Skeletal muscle cell (primary cell): ENCODE results near the gene CHRM5.

Experiments
- DNase-seq: peaks from one replicate; pipeline ENCODE4 v3.0.0-alpha.2; 2010; ENCODE audit warnings: low read depth
- H3K4me3 ChIP-seq: 2 replicates; pipeline ENCODE4 v1.5.1; 2011; ENCODE audit warnings: low read depth, mild to moderate bottlenecking, control low read depth, low read length, moderate library complexity

The CHRM5 gene

DNA sequence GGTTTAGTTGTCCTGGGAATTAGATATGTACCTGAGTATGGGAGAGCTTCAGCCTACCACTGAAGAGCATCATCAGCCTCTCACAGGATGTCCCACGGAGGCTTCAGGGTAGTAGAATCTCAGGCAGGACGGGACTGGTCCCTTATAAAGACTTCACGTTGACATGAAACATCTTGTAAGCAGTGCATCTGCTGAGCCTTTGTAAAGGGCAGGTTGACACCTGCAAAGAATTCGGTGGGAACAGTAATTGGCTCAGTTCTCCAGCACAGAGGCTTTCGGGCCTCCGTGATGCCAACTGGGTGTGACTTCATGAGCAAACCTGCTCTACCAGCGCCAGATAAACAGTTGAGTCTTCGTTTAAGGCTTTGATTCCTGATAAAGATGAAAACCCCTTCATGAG lies 97.6 kb downstream of the CHRM5 start:
- DNase-seq = no peak

DNA sequence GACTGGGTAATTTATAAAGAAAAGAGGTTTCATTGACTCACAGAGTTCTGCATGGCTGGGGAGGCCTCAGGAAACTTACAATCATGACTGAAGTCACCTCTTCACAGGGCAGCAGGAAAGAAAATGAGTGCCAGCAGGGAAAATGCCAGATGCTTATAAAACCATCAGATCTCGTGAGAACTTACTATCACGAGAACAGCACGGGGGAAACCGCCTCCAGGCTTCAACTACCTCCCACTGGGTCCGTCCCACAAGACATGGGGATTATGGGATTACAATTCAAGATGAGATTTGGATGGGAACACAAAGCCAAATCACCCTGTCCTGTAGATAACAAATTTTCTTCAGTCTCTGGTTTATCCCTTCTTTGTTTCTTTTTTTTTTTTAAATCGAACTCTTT lies 101.7 kb downstream of the CHRM5 start:
- no peak overlapping the region for H3K4me3 ChIP-seq
- no peak for DNase-seq

More for the DNA sequence above, 97.6 kb downstream of the CHRM5 start:
- H3K4me3 ChIP-seq = no peak overlapping the region

DNA sequence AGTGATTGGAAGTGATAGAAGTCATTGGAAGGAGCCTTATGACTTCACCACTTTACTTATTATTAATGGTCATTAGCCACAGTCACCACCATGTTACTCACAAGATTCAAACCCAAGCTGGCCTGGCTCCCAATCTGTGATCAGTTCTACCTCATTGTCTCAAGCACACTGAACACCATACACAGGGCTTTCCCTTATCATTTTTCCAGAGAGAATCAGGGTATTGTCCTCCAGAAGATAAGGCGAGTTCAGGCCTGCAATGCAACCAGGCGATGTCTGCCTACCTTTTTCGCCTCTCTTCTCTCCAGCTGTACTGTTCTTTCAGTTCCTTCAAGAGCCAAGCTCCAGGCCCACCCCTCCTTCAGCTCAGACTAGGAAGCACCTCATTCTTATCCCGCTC lies 108.5 kb downstream of the CHRM5 start:
- H3K4me3 ChIP-seq = no peak overlapping the region
- no peak for DNase-seq

DNA sequence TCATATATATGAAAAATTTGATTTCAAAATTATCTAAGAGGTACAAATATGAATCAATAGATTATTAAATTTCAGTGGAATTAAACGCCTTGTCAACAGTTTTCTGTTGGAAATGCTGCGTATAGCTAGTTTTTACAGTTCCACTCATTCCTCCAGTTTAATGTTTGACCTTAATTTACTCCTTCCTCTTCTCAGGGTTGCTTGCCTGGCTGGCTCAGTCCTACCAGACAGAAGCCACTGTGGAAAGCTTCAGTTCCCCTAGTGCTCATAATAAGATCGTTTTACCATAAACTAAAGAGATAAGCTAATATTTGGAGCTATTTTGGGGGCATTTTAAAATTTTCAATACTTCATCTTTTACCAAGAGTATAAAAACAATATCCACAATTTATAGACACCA lies 110.6 kb downstream of the CHRM5 start:
- no peak overlapping the region for H3K4me3 ChIP-seq
- DNase-seq = no peak

DNA sequence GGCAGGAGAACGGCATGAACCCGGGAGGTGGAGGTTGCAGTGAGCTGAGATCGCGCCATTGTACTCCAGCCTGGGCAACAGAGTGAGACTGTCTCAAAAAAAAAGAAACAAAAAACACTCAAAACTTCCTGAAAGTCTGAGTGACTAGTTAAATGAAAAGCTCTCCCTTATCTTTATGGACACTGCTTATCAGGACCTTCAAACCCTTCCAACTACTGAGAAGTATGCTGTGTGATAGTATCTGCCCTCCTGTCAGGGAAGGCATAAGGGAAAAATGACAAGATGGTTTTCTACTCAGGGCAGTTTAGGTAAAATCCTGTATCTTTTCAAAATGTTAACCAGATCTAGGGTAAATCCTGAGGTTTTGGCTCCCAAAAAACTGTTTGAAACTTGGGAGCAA lies 111.6 kb downstream of the CHRM5 start:
- DNase-seq = no peak
- H3K4me3 ChIP-seq = no peak overlapping the region

DNA sequence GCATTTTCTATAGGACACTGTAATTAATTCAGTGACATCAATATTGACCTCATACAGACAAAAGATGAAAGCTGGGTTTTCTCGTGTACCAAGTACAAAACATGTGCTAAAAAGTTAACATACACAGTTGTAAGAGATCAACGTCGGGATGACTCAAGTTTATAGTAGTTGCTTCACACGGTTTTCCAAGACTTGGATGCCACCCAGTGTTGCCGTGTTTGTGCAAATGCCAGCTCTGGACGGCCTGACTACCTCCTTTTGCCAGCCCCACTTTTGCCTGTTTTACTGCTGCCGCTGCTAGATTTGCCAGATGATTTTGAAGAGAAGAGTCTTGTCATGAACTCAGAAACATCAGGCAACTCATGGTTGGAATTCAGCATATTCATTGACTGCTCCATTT lies 115.8 kb downstream of the CHRM5 start:
- no peak overlapping the region for H3K4me3 ChIP-seq
- DNase-seq = no peak

DNA sequence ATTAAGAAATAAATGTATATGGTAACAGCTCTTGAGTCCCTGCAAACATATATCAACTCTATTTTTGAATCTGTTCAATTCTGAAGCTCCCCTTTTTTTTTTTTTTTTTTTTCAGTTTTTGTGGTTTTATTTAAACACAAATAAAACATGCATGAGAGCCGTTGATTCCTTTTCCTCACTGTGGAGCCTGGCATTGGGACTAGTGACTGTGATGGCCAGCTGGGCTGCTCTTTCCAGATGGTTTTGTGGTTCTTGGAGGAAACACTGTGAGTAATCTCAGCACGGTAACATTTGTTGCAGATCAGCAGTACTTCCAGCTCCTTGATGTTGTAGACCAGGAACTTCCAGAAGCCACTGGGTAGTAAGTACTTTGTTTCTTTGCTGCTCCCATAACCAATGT lies 117.4 kb downstream of the CHRM5 start:
- DNase-seq = no peak
- H3K4me3 ChIP-seq = no peak overlapping the region

DNA sequence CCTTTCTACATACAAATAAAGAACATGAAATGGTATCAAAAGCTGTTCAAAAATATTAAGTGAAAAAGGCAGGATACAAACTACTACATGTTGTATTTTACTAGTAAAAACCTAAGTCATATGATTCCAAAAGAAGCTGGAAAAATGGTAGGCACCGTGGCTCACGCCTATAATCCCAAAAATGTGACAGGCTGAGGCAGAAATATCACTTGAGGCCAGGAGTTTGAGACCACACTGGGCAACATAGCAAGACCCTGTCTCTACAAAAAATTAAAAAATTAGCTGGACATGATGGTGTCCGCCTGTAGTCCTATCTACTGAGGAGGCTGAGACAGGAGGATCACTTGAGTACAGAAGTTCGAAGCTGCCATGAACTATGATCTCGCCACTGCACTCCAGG lies 131.6 kb downstream of the CHRM5 start:
- DNase-seq = no peak
- no peak overlapping the region for H3K4me3 ChIP-seq

DNA sequence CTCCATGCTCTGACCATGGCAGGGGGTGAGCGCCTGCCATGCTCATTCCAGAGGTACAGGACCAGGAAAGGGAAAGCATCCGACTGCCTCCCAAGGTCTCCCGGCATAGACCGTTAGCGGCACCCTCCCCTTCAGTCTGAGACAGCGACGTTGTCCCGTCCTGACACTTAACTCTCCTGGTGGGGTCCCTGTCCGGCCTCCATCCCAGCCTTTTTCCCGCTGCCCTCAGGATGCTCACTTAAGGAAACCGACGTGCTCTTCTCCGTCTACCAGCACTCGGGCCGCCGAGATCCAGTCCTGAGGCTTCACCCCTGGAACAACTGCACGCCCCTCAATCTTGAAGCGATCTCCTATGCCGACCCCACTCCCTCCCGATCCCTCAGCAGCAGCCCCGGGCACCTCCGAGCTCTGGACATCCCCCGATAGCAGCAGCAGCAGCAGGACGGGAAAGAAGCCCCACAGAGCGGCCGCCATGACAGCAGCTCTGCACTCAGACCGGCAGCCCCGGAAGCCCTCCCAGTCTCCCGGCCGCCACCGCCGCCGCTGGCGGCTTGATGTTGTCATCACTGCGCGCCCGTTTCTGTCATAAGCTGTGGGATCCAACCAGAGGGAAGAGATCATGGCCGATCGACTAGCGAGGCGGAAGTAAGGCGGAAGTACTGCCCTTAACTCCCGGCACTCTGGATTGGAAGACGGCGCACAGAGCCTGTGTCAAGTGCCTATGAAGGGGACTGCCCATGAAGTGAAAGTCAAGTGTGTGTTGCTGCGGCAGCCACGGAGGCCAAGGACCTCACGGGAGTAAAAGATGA lies 133.3 kb downstream of the CHRM5 start, which contains the start of the genes EMC7 and PGBD4:
Gene EMC7 (minus strand): TSS at position 497 of the 809 bp plus-strand sequence. CDS start 23 bp downstream, at position 474.
Gene PGBD4 (plus strand): TSS at position 718 of the 809 bp plus-strand sequence. CDS start 449 bp downstream, outside the sequence.
- DNase-seq = peak; percentile 99
- H3K4me3 ChIP-seq = peak within 1 kb of the TSS; percentile 99

DNA sequence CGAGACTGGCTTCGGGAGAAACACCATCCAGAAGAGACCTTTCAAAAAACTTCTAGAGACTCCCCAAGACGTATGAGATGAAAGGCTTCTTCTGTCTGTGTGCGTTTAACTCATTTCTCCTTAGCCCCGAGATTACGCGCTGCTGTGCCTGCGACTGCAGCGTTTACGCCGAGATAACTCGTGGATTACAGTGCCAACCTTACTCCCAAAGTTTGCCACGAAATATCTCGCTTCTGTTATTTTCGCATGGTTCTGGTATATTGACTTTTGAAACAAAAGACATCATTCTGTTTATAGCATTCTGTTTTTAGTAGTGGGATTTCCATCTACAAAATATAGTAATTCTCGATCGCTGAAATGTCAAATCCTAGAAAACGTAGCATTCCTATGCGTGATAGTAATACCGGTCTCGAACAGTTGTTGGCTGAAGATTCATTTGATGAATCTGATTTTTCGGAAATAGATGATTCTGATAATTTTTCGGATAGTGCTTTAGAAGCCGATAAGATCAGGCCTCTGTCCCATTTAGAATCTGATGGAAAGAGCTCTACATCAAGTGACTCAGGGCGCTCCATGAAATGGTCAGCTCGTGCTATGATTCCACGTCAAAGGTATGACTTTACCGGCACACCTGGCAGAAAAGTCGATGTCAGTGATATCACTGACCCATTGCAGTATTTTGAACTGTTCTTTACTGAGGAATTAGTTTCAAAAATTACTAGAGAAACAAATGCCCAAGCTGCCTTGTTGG lies 134.1 kb downstream of the CHRM5 start:
- DNase-seq = no peak
- peak overlapping the region; percentile 99 for H3K4me3 ChIP-seq

DNA sequence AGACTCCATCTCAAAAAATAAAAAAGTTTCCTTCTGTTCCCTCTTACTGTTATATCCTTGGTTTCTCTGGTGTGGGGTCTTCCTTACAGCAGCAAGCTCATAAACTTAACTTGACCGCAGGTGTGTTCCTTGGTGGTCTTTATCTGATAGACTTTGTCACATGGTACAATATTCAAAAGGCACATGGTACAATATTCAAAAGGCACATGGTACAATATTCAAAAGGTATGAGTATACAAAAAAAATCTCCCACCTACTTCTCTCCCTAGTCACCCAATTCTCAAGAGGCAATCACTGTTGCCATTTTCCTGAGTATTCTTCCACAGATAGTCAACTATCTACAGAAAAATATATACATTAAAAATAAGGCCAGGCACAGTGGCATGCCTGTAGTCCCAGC lies 138.1 kb downstream of the CHRM5 start:
- H3K4me3 ChIP-seq = no peak overlapping the region
- no peak for DNase-seq

DNA sequence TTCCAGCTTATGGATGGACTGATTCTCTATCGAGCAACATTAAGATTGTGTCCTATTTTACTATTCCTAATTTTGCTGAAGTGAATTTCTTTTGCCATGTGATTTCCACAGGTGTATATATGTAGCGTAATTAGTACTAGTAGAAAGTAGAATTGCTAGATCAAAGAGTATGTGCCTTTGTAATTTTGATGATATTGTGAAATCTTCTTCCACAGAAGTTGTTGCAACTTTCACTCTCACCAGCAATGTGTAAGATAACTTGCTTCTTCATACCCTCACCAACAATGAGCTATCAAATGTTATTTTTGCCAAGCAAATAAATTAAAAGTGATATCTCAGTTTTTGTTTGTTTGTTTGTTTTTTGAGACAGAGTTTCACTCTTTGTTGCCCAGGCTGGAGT lies 139.0 kb downstream of the CHRM5 start:
- H3K4me3 ChIP-seq = no peak overlapping the region
- DNase-seq = no peak

DNA sequence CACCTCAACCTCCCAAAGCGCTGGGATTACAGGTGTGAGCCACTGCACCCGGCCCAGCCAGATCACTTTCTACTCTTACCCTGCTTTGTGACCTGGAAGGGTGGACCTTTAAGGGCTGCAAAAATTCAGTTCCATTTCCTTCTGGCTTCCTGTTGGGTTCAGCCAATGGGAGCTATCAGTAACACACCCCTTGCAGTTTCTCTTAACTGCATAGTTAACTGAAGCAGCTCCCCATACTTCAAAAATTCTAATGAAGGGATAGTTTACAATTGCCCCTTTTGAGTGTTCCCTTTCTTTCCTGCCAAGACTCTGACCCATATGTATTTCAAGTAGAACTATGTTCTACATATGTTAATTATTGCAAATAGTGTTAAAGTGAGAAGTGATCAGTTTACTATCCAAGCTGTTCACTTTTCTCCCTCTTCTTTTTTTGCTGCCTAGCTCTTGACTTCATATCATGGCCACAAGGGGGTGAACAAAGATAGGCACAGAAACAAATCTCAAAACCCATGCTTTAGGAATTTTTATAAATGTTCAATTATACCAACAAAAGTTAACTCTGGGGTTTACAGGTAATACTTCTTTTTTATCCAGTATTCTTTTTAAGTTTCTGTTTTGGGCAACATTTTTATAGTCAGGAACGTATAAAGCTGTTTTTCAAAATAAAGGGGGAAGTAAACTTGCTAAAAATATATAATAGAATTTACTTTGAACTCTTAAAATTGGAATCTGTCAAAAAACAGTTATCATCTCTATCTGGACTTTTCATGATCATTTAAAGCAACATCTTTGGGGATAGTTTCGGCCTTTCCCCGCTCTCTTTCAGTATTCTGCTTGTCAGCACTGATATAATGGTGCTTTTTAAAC lies 141.7 kb downstream of the CHRM5 start:
- no peak for DNase-seq
- H3K4me3 ChIP-seq = no peak overlapping the region

DNA sequence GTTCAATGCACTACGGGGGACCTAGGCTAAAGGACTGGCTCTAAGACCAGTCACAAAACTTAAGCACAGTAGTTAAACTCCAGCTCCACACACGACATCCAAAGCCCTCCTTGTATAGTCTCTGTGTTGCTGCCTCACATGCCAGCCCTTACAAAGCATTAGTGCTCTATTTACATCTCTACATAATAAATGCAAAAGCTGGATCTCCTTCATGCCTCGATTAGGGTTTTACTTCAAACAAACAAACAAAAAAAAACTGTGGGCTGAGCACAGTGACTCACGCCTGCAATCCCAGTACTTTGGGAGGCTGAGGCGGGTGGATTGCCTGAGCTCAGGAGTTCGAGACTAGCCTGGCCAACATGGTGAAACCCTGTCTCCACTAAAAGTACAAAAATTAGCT lies 143.2 kb downstream of the CHRM5 start:
- no peak overlapping the region for H3K4me3 ChIP-seq

DNA sequence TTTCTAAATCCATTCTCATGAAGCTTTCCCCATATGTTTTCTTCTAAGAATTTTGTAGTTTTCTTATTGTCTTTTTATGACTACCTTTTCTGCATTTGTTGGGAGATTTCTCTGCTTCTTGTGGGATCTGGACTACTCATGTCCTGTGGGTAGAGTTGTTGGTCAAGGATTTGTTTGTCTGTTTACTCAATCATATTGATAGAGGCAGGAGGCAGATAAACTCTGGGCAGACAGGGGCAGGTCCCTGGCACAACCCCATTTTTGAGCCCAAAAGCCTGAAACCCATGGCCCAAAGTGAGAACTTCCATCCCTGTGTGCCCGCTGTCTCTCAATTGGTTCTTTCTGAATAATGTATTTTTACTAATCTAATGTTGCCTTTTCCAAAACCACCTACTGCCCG lies 145.9 kb downstream of the CHRM5 start:
- no peak overlapping the region for H3K4me3 ChIP-seq
- no peak for DNase-seq

More for the DNA sequence above, 143.2 kb downstream of the CHRM5 start:
- no peak for DNase-seq

DNA sequence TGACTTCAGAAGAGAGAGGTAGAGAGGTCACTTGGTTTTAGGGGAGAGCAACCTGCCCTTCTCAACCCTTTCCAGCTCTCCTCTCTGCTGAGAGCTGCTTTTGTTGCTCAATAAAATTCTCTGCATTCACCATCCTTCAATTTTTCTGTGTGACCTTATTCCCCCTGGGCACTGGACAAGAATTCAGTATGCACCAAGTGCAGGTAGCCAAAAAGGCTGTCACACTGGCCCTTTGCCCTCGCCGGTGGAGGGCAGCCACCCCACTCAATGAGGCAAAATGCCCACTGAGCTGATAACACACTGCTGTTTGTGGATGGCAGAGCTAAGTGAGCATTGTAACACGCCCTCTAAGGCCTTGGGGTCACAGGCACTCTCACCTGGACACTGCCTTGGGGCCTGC lies 146.4 kb downstream of the CHRM5 start:
- H3K4me3 ChIP-seq = no peak overlapping the region
- DNase-seq = no peak

DNA sequence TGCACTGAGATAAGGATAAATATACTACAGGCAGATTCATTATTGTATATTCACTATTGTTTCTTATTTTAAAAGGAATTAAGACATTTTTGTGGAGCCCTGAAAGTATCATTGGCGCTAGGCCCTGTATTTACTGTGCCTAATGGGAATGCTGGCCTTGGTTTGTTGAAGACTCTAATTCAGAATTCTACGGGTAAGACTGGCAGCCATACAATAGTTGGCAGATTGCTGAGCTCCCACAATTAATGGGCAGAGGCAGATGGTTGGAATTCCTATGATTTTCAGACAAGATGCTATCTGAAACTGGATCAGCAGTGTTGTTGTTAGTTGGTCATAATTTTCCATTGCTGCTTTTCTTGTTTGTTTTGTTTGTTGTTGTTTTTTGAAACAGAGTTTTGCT lies 148.3 kb downstream of the CHRM5 start:
- no peak overlapping the region for H3K4me3 ChIP-seq
- no peak for DNase-seq
